H1 (cell line): ENCODE results near the gene RRP7A. TPM values are rescaled to one million over a fixed set of nuclear protein-coding genes. Genes with fewer than 3 reads are reported as not detected.
A peak's percentile ranks its signal among the peaks of the same experiment; 100 is the strongest.

Experiments used
- CTCF ChIA-PET: fragments of 300-600 bp; sonication (Branson Sonifier 250); formaldehyde crosslinking; loops from one replicate; lab custom pipeline; 2021; ENCODE audit not compliant: partially characterized antibody; lab: Charles Lee
- POLR2A ChIA-PET: fragments of 300-600 bp; sonication (Branson Sonifier 250); formaldehyde crosslinking; loops from one replicate; lab custom pipeline; 2021; ENCODE audit warnings: inconsistent platforms; ENCODE audit not compliant: partially characterized antibody; lab: Charles Lee
- DNase-seq, 2 experiments: peaks; one replicate each; pipeline versions ENCODE4 v3.0.0 to v3.0.0-alpha.2; 2010 to 2022; ENCODE audit warnings: low spot score in 2 of 2, low read depth in 1 of 2, mixed read lengths in 1 of 2
- FAIRE-seq: peaks from 2 replicates; lab custom pipeline; 2011; peaks lifted over from hg19 to GRCh38; lab: Jason Lieb, UNC
- H2AFZ ChIP-seq: 2 replicates; pipeline ENCODE4 v1.8.1; 2012; ENCODE audit warnings: low read length, inconsistent platforms
- H2AK5ac ChIP-seq: 2 replicates; pipeline ENCODE4 v1.6.1; 2013; ENCODE audit warnings: low read depth, low read length
- H2BK120ac ChIP-seq: replicated peaks from 2 replicates; pipeline ENCODE3; 2013; ENCODE audit warnings: low read depth, low read length, inconsistent platforms
- H2BK12ac ChIP-seq: 2 replicates; pipeline ENCODE4 v1.6.1; 2013; ENCODE audit warnings: low read depth, low read length
- H2BK15ac ChIP-seq: 2 replicates; pipeline ENCODE4 v1.6.1; 2013; ENCODE audit warnings: low read length
- H2BK20ac ChIP-seq: 2 replicates; pipeline ENCODE4 v1.6.1; 2013; ENCODE audit warnings: low read length
- H2BK5ac ChIP-seq: 2 replicates; pipeline ENCODE4 v1.6.1; 2013; ENCODE audit warnings: low read depth, low read length
- H3K14ac ChIP-seq: 2 replicates; pipeline ENCODE4 v1.6.1; 2013; ENCODE audit warnings: inconsistent platforms; ENCODE audit not compliant: insufficient read length
- H3K18ac ChIP-seq: 2 replicates; pipeline ENCODE4 v1.6.1; 2013; ENCODE audit warnings: low read length; ENCODE audit errors: extremely low read depth
- H3K23ac ChIP-seq: 2 replicates; pipeline ENCODE4 v1.6.1; 2013; ENCODE audit warnings: inconsistent platforms; ENCODE audit not compliant: insufficient read length
- H3K23me2 ChIP-seq: 2 replicates; pipeline ENCODE4 v1.6.1; 2013; ENCODE audit warnings: low read depth, low read length
- H3K27ac ChIP-seq: 2 replicates; pipeline ENCODE4 v1.6.1; 2011; ENCODE audit warnings: low read depth, low read length, inconsistent platforms
- H3K27me3 ChIP-seq, 4 experiments: replicated peaks in 1 of 4; 1 replicate in 1 of 4; 2 replicates in 3 of 4; pipeline versions ENCODE4 v1.6.1 to v1.8.1; 2011 to 2013; ENCODE audit warnings: low read length in 3 of 4, mild to moderate bottlenecking in 3 of 4, inconsistent platforms in 2 of 4, mixed read lengths in 2 of 4, moderate library complexity in 1 of 4; ENCODE audit not compliant: control insufficient read depth in 3 of 4, insufficient read depth in 3 of 4; ENCODE audit errors: extremely low read depth in 1 of 4
- H3K36me3 ChIP-seq, 4 experiments: 2 replicates each; pipeline versions ENCODE4 v1.6.1 to v1.8.1; 2011 to 2013; ENCODE audit warnings: mild to moderate bottlenecking in 4 of 4, low read length in 3 of 4, moderate library complexity in 2 of 4, control low read depth in 1 of 4, inconsistent platforms in 1 of 4; ENCODE audit not compliant: insufficient read depth in 4 of 4, control insufficient read depth in 2 of 4
- H3K4ac ChIP-seq: replicated peaks from 2 replicates; pipeline ENCODE3; 2013; ENCODE audit warnings: low read length, low read depth, mixed read lengths, inconsistent platforms; ENCODE audit not compliant: insufficient read length
- H3K4me1 ChIP-seq, 4 experiments: replicated peaks in 1 of 4; 1 replicate in 1 of 4; 2 replicates in 3 of 4; pipeline versions ENCODE4 v1.6.1 to v1.8.1; 2011 to 2013; ENCODE audit warnings: low read length in 3 of 4, inconsistent platforms in 2 of 4, mixed read lengths in 1 of 4; ENCODE audit not compliant: insufficient read depth in 4 of 4, control insufficient read depth in 3 of 4
- H3K4me2 ChIP-seq, 2 experiments: 2 replicates each; pipeline versions ENCODE4 v1.6.1 to v1.8.1; 2011 to 2013; ENCODE audit warnings: low read depth in 2 of 2, low read length in 2 of 2, control low read depth in 1 of 2, inconsistent platforms in 1 of 2, mild to moderate bottlenecking in 1 of 2; ENCODE audit not compliant: insufficient read depth in 1 of 2
- H3K4me3 ChIP-seq, 4 experiments: fragments of 200-600, 300-600 bp in 1 of 4; sonication (generic), shearing (Covaris generic), sonication (Bioruptor Twin) in 1 of 4; 2 replicates each; pipeline versions ENCODE4 v1.5.1 to v1.8.1; 2011 to 2016; ENCODE audit warnings: low read length in 4 of 4, low read depth in 3 of 4, control low read depth in 2 of 4, inconsistent platforms in 2 of 4, mild to moderate bottlenecking in 2 of 4, mixed read lengths in 1 of 4, moderate library complexity in 1 of 4; ENCODE audit not compliant: insufficient read depth in 2 of 4; ENCODE audit errors: extremely low read depth in 1 of 4
- H3K56ac ChIP-seq: replicated peaks from 2 replicates; pipeline ENCODE3; 2013; ENCODE audit warnings: low read depth, mild to moderate bottlenecking, mixed read lengths, low read length, inconsistent platforms; ENCODE audit not compliant: insufficient read length
- H3K79me1 ChIP-seq: 2 replicates; pipeline ENCODE4 v1.6.1; 2013; ENCODE audit warnings: low read depth, low read length, control low read depth
- H3K79me2 ChIP-seq, 2 experiments: 2 replicates each; pipeline versions ENCODE4 v1.6.1 to v1.8.1; 2012 to 2013; ENCODE audit warnings: low read length in 2 of 2, mild to moderate bottlenecking in 2 of 2, inconsistent platforms in 1 of 2; ENCODE audit not compliant: insufficient read depth in 2 of 2, control insufficient read depth in 1 of 2
- H3K9ac ChIP-seq, 4 experiments: replicated peaks in 1 of 4; 1 replicate in 1 of 4; 2 replicates in 3 of 4; pipeline versions ENCODE4 v1.6.1 to v1.8.1; 2011 to 2013; ENCODE audit warnings: low read depth in 3 of 4, low read length in 3 of 4, control low read depth in 2 of 4, mild to moderate bottlenecking in 2 of 4, moderate library complexity in 2 of 4, inconsistent platforms in 1 of 4; ENCODE audit errors: extremely low read depth in 1 of 4
- H3K9me3 ChIP-seq, 2 experiments: 2 replicates each; pipeline versions ENCODE4 v1.6.1 to v1.8.1; 2012 to 2013; ENCODE audit warnings: mild to moderate bottlenecking in 2 of 2, moderate library complexity in 2 of 2, control low read depth in 1 of 2, inconsistent platforms in 1 of 2, low read depth in 1 of 2, low read length in 1 of 2, mixed read lengths in 1 of 2; ENCODE audit not compliant: insufficient read depth in 2 of 2
- H4K20me1 ChIP-seq, 2 experiments: replicated peaks in 1 of 2; 2 replicates each; pipeline versions ENCODE3 to v1.8.1; 2011 to 2013; ENCODE audit warnings: inconsistent platforms in 2 of 2, low read length in 2 of 2, mild to moderate bottlenecking in 1 of 2; ENCODE audit not compliant: insufficient read depth in 2 of 2, control insufficient read depth in 1 of 2
- H4K5ac ChIP-seq: 2 replicates; pipeline ENCODE4 v1.6.1; 2013; ENCODE audit warnings: low read length, low read depth, mixed read lengths, inconsistent platforms; ENCODE audit not compliant: insufficient read length
- H4K8ac ChIP-seq: 2 replicates; pipeline ENCODE4 v1.8.0; 2013; ENCODE audit warnings: mild to moderate bottlenecking, moderate library complexity, low read length, inconsistent platforms; ENCODE audit not compliant: insufficient read depth; ENCODE audit errors: extremely low read depth
- H4K91ac ChIP-seq: replicated peaks from 2 replicates; pipeline ENCODE3; 2013; ENCODE audit warnings: low read length, mixed read lengths, inconsistent platforms; ENCODE audit not compliant: insufficient read length
- BACH1 ChIP-seq: IDR thresholded peaks from 2 replicates; pipeline ENCODE4 v1.6.1; 2012; ENCODE audit warnings: low read length, improper control_type of control experiment
- BCL11A ChIP-seq, 2 experiments: IDR thresholded peaks; one replicate each; pipeline ENCODE4 v1.6.1; 2011; ENCODE audit warnings: low read depth in 2 of 2, low read length in 2 of 2, mild to moderate bottlenecking in 2 of 2
- CBX8 ChIP-seq: fragments of 300-800, 300-1000 bp; sonication (generic); IDR thresholded peaks from 2 replicates; pipeline ENCODE4 v1.7.1; 2016; ENCODE audit warnings: low read depth, low read length, borderline replicate concordance
- FOSL1 ChIP-seq: IDR thresholded peaks from 2 replicates; pipeline ENCODE4 v1.6.1; 2011; ENCODE audit warnings: mild to moderate bottlenecking, low read depth, low read length, moderate library complexity; ENCODE audit not compliant: insufficient read depth
- JUN ChIP-seq: IDR thresholded peaks from 2 replicates; pipeline ENCODE4 v1.6.1; 2011; ENCODE audit warnings: low read depth, mild to moderate bottlenecking, improper control_type of control experiment, low read length
- POU5F1 ChIP-seq: IDR thresholded peaks from 2 replicates; pipeline ENCODE4 v1.6.1; 2011; ENCODE audit warnings: low read depth, mild to moderate bottlenecking, low read length, moderate library complexity
- RFX5 ChIP-seq: IDR thresholded peaks from 2 replicates; pipeline ENCODE4 v1.6.1; 2011; ENCODE audit warnings: low read depth, low read length, improper control_type of control experiment, borderline replicate concordance
- RXRA ChIP-seq: IDR thresholded peaks from 2 replicates; pipeline ENCODE4 v1.6.1; 2011; ENCODE audit warnings: low read depth, mild to moderate bottlenecking, low read length, moderate library complexity; ENCODE audit not compliant: insufficient read depth
- SIN3A ChIP-seq, 2 experiments: IDR thresholded peaks in 1 of 2; conservative IDR thresholded peaks in 1 of 2; 2 replicates each; pipeline ENCODE4 v1.6.1; 2011 to 2012; ENCODE audit warnings: low read length in 2 of 2, improper control_type of control experiment in 1 of 2, low read depth in 1 of 2, mild to moderate bottlenecking in 1 of 2
- SIRT6 ChIP-seq: IDR thresholded peaks from one replicate; pipeline ENCODE4 v1.7.1; 2012; ENCODE audit warnings: low read length, inconsistent platforms
- SP1 ChIP-seq: IDR thresholded peaks from 2 replicates; pipeline ENCODE4 v1.6.1; 2011; ENCODE audit warnings: low read depth, low read length
- SP4 ChIP-seq: IDR thresholded peaks from 2 replicates; pipeline ENCODE4 v1.6.1; 2012; ENCODE audit warnings: low read length, inconsistent platforms
- SUZ12 ChIP-seq: fragments of 200-600 bp; sonication (generic); IDR thresholded peaks from 2 replicates; pipeline ENCODE4 v1.6.1; 2012; ENCODE audit warnings: mild to moderate bottlenecking, inconsistent platforms, low read length, moderate library complexity, mixed read lengths
- WGBS, 2 experiments: shearing (Covaris generic) in 1 of 2; methylation state at CpG; one replicate each; pipeline versions ENCODE4 v1.1.6 to v1.1.7; 2013 to 2015; ENCODE audit warnings: low lambda C conversion rate in 2 of 2, mixed read lengths in 2 of 2, inconsistent platforms in 1 of 2, low coverage in 1 of 2, missing lambda C conversion rate in 1 of 2; ENCODE audit not compliant: insufficient replicate concordance in 2 of 2, insufficient coverage in 1 of 2, insufficient read length in 1 of 2; ENCODE audit errors: extremely low coverage in 1 of 2, missing lambda C conversion rate in 1 of 2; 5-methylcytosine and 5-hydroxymethylcytosine counted together
- polyA plus RNA-seq, 7 experiments: library from polyadenylated mRNA; depleted of rRNA in 3 of 7; stranded (reverse) in 5 of 7; unstranded in 2 of 7; fragments of >200 nt in 5 of 7; fragments of 200-250 nt in 2 of 7; gene quantifications; 1 replicate in 5 of 7; 2 replicates in 1 of 7; 4 replicates in 1 of 7; pipeline versions ENCODE4 v1.2.1 to v1.2.3, GENCODE V29; 2011 to 2013; ENCODE audit warnings: missing spikeins in 2 of 7, mixed read lengths in 2 of 7
- total RNA-seq: library from RNA; stranded (reverse); fragmentation: NEBNext Ultra II Directional; extraction: Animal tissue kit (Norgen Biotek cat#: 25700); gene quantifications from 2 replicates; pipeline ENCODE4 v1.2.1, GENCODE V29; 2021
- TF ChIP-seq, protein P1 (sequence below): IDR thresholded peaks from 2 replicates; pipeline ENCODE4 v1.6.1; 2012; ENCODE audit warnings: inconsistent platforms

RRP7A gene
- total and polyA plus RNA-seq, 2 of the 8 experiments (the other 6 are each of a cell fraction or from before 2014, with no cell fraction given) = 18.4 to 49.0 TPM

DNA sequence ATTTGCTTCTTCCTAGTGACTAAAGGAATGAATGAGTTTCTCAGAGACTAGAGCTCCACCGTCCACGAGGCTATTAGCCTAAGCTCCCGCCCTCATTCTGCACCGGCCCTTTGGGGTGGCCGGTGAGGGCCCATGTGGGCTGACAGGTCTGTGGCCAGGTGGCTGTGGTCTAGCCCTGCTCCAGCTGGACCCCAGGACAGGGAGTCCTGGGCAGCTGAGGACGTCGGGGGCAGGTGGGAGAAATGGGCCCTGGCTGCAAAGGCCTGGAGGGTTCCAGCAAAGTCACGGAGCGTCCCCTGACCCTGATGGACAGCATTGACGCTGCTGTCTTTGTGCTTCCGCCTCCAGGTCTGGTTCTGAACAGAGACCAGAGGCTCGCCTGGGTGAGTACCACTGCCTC, 46.4 kb upstream of the RRP7A start:
- no peak overlapping the region for H3K18ac ChIP-seq
- H3K4me2 ChIP-seq = no peak overlapping the region
- no peak overlapping the region for H2BK120ac ChIP-seq
- H3K27ac ChIP-seq = no peak overlapping the region
- CTCF ChIA-PET = interaction anchor here (0.9 kb wide), 1 partner anchor 33 kb away, joined by 3 read pairs; no protein-coding TSS in a partner anchor
- no peaks in the 10 kb centered on the region for H3K79me1 ChIP-seq
- no peaks in the 10 kb centered on the region for H3K36me3 ChIP-seq
- no peak overlapping the region for H2AFZ ChIP-seq
- H4K20me1 ChIP-seq = peaks cover 0 to 2% of the 10 kb centered on the region in 2 experiments
- H2BK15ac ChIP-seq = no peak overlapping the region
- no peak overlapping the region for H3K56ac ChIP-seq
- H3K9ac ChIP-seq = no peak overlapping the region
- H4K91ac ChIP-seq = no peak overlapping the region
- H2AK5ac ChIP-seq = no peak overlapping the region
- no peak for FAIRE-seq
- no peak for DNase-seq
- peaks cover 0 to 5% (median 2%) of the 10 kb centered on the region in 4 experiments; a peak in 1 of 7 replicates for H3K4me1 ChIP-seq
- WGBS, 2 experiments = 91% methylated on average over 12 of the region's 12 CpGs; no CpG with 5 or more reads in 1 of the 2 experiments
- H3K23ac ChIP-seq = no peak overlapping the region
- no peak overlapping the region for H2BK20ac ChIP-seq
- no peak overlapping the region for H3K4me3 ChIP-seq
- POLR2A ChIA-PET = interaction anchor here (0.7 to 1.4 kb wide), 6 partner anchors 12 to 291 kb away, joined by 3 to 4 read pairs (median 3); partner anchors contain the start of genes ARFGAP3, POLDIP3 and SERHL2
- H3K23me2 ChIP-seq = no peaks in the 10 kb centered on the region; the same call in 1 of the 2 replicates
- H3K79me2 ChIP-seq = no peaks in the 10 kb centered on the region
- H4K5ac ChIP-seq = no peak overlapping the region
- no peak overlapping the region for H3K14ac ChIP-seq
- H3K9me3 ChIP-seq = no peaks in the 10 kb centered on the region
- no peak overlapping the region for H2BK12ac ChIP-seq
- H3K4ac ChIP-seq = no peak overlapping the region
- H4K8ac ChIP-seq = peak overlapping the region; percentile 68; the same call in 1 of the 2 replicates
- H2BK5ac ChIP-seq = no peak overlapping the region
- peaks cover 0 to 4% (median 0%) of the 10 kb centered on the region in 4 experiments; a peak in 3 of 7 replicates for H3K27me3 ChIP-seq
- TF ChIP-seq RFX5 (no peak), BACH1 (no peak), CBX8 (no peak), SIN3A (conservative IDR thresholded peaks at IDR 0.05 in 1 of 2, IDR thresholded peaks at IDR 0.05 in 1 of 2; ENCODE audit: low read depth in 1 of 2, low read length in 2 of 2) (no peak), SUZ12 (no peak), FOSL1 (no peak), SP4 (no peak), JUN (no peak), POU5F1 (no peak), RXRA (no peak), BCL11A (IDR thresholded peaks at IDR 0.05; ENCODE audit: low read depth in 2 of 2, low read length in 2 of 2) (no peak), SIRT6 (no peak), SP1 (no peak)
- TF ChIP-seq, protein P1, sequence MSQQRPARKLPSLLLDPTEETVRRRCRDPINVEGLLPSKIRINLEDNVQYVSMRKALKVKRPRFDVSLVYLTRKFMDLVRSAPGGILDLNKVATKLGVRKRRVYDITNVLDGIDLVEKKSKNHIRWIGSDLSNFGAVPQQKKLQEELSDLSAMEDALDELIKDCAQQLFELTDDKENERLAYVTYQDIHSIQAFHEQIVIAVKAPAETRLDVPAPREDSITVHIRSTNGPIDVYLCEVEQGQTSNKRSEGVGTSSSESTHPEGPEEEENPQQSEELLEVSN = no peak
